Loucy (cell line): ENCODE data around the gene EOLA1.
A peak's percentile ranks its signal among the peaks of the same experiment; 100 is the strongest.
"Not testable (repeated sequence)": the region's sequence is repeated elsewhere in the genome, so short reads cannot be mapped to it uniquely, and the experiment has no call there.

Experiments used
- H2AFZ ChIP-seq: fragments of 200-600 bp; sonication (generic); 2 replicates; pipeline ENCODE4 v1.6.0; 2016; ENCODE audit warnings: antibody characterized with exemption, mild to moderate bottlenecking, low read length, moderate library complexity
- H3F3A ChIP-seq: fragments of 200-600 bp; 2 replicates; pipeline ENCODE4 v1.6.0; 2016; ENCODE audit warnings: antibody characterized with exemption, low read depth, mild to moderate bottlenecking
- H3K27me3 ChIP-seq: fragments of 200-600 bp; sonication (generic); 2 replicates; pipeline ENCODE4 v1.6.1; 2014; ENCODE audit warnings: low read length, mild to moderate bottlenecking; ENCODE audit not compliant: insufficient read depth, poor library complexity, severe bottlenecking
- H3K36me3 ChIP-seq: fragments of 200-600 bp; sonication (generic); 2 replicates; pipeline ENCODE4 v1.6.1; 2016; ENCODE audit warnings: low read length; ENCODE audit not compliant: insufficient read depth
- H3K4me1 ChIP-seq: fragments of 200-600 bp; sonication (generic); 2 replicates; pipeline ENCODE4 v1.5.1; 2014; ENCODE audit warnings: low read length, mild to moderate bottlenecking; ENCODE audit not compliant: insufficient read depth, poor library complexity, severe bottlenecking
- H3K4me2 ChIP-seq: fragments of 200-600 bp; sonication (generic); 2 replicates; pipeline ENCODE4 v1.6.0; 2014; ENCODE audit warnings: antibody characterized with exemption, low read length, low read depth, mild to moderate bottlenecking; ENCODE audit not compliant: poor library complexity, severe bottlenecking
- H3K4me3 ChIP-seq: fragments of 200-600 bp; sonication (generic); 2 replicates; pipeline ENCODE4 v1.5.1; 2014; ENCODE audit warnings: low read length, mild to moderate bottlenecking, mixed read lengths; ENCODE audit not compliant: poor library complexity, severe bottlenecking
- H3K79me2 ChIP-seq: fragments of 200-600 bp; sonication (generic); 2 replicates; pipeline ENCODE4 v1.6.1; 2014; ENCODE audit warnings: low read length; ENCODE audit not compliant: insufficient read depth
- H3K9ac ChIP-seq: fragments of 200-600 bp; sonication (generic); 2 replicates; pipeline ENCODE4 v1.6.0; 2014; ENCODE audit warnings: mild to moderate bottlenecking, low read depth, low read length, moderate library complexity; ENCODE audit not compliant: poor library complexity, severe bottlenecking
- H3K9me2 ChIP-seq: fragments of 200-600 bp; sonication (generic); replicated peaks from 2 replicates; pipeline ENCODE4 v1.6.1; 2016; ENCODE audit warnings: low read depth, low read length, mixed read lengths
- H3K9me3 ChIP-seq: fragments of 200-600 bp; sonication (generic); 2 replicates; pipeline ENCODE4 v1.6.1; 2014; ENCODE audit warnings: mild to moderate bottlenecking, antibody characterized with exemption, low read length, low read depth; ENCODE audit not compliant: insufficient read depth
- H4K20me1 ChIP-seq: fragments of 200-600 bp; sonication (generic); 2 replicates; pipeline ENCODE4 v1.6.0; 2014; ENCODE audit warnings: antibody characterized with exemption, low read length, mild to moderate bottlenecking; ENCODE audit not compliant: insufficient read depth, poor library complexity, severe bottlenecking
- EZH2phosphoT487 ChIP-seq: fragments of 200-600 bp; IDR thresholded peaks from 2 replicates; pipeline ENCODE4 v1.6.1; 2018; ENCODE audit warnings: antibody characterized with exemption, mild to moderate bottlenecking, moderate library complexity, borderline replicate concordance
- TF ChIP-seq, protein P1 (sequence below): fragments of 200-600 bp; sonication (generic); conservative IDR thresholded peaks from 2 replicates; pipeline ENCODE4 v1.5.1; 2014; ENCODE audit warnings: mild to moderate bottlenecking, antibody characterized with exemption, low read length

EOLA1 gene

DNA sequence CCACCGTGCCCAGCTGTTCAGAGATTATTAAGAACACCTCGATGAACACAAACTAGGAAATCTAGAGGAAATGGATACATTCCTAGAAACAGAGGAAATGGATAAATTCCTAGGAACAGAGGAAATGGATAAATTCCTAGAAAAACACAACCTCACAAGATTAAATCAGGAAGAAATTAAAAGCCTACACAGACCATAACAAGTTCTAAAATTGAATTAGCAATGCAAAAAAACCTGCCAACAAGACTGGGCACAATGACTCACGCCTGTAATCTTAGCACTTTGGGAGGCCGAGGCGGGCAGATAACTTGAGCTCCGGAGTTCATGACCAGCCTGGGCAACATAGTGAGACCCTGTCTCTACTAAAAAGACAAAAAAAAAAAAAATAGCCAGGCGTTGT is 22.6 kb upstream of the EOLA1 start:
- no peaks in the 10 kb centered on the region for H3K9me2 ChIP-seq
- H3K9me3 ChIP-seq, result no peaks in the 10 kb centered on the region
- no peaks in the 10 kb centered on the region for H3K27me3 ChIP-seq
- no peaks in the 10 kb centered on the region for H3K36me3 ChIP-seq
- H3K79me2 ChIP-seq, result no peaks in the 10 kb centered on the region
- no peak overlapping the region for H3K4me2 ChIP-seq
- TF ChIP-seq EZH2phosphoT487, result no peak
- TF ChIP-seq, protein P1, sequence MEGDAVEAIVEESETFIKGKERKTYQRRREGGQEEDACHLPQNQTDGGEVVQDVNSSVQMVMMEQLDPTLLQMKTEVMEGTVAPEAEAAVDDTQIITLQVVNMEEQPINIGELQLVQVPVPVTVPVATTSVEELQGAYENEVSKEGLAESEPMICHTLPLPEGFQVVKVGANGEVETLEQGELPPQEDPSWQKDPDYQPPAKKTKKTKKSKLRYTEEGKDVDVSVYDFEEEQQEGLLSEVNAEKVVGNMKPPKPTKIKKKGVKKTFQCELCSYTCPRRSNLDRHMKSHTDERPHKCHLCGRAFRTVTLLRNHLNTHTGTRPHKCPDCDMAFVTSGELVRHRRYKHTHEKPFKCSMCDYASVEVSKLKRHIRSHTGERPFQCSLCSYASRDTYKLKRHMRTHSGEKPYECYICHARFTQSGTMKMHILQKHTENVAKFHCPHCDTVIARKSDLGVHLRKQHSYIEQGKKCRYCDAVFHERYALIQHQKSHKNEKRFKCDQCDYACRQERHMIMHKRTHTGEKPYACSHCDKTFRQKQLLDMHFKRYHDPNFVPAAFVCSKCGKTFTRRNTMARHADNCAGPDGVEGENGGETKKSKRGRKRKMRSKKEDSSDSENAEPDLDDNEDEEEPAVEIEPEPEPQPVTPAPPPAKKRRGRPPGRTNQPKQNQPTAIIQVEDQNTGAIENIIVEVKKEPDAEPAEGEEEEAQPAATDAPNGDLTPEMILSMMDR, result no peak
- H3K9ac ChIP-seq, result no peak overlapping the region
- H3K4me1 ChIP-seq, result peaks cover 44% of the 10 kb centered on the region
- H2AFZ ChIP-seq, result no peak overlapping the region
- no peaks in the 10 kb centered on the region for H4K20me1 ChIP-seq
- H3K4me3 ChIP-seq, result no peak overlapping the region
- no peaks in the 10 kb centered on the region for H3F3A ChIP-seq

DNA sequence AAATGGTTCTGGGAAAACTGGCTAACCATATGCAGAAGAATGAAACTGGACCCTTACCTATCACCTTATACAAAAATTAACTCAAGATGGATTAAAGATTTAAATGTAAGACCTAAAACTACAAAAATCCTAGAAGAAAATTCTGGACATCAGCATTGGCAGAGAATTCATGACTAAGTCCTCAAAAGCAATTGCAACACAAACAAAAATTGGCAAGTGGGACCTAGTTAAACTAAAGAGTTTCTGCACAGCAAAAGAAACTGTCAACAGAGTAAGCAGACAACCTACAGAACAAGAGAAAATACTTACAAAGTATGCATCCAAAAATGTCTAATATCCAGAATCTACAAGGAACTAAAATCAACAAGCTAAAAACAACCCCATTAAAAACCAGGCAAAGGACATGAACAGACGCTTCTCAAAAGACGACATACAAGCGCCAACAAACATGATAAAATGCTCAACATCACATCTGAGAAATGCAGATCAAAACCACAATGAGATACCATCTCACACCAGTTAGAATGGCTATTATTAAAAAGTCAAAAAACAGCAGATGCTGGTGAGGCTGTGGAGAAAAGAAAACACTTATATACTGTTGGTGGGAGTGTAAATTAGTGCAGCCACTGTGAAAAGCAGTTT is 20.1 kb upstream of the EOLA1 start:
- Histone ChIP-seq H3K4me1 (peaks cover 20% of the 10 kb centered on the region), H3K9ac (peak overlapping the region; percentile 55), H3K4me3 (peak overlapping the region; percentile 51), H3K4me2 (peak overlapping the region; percentile 58)
- H3F3A ChIP-seq, H2AFZ ChIP-seq, H4K20me1 ChIP-seq, H3K36me3 ChIP-seq, H3K9me2 ChIP-seq, H3K9me3 ChIP-seq, H3K27me3 ChIP-seq, H3K79me2 ChIP-seq: not testable (repeated sequence)

DNA sequence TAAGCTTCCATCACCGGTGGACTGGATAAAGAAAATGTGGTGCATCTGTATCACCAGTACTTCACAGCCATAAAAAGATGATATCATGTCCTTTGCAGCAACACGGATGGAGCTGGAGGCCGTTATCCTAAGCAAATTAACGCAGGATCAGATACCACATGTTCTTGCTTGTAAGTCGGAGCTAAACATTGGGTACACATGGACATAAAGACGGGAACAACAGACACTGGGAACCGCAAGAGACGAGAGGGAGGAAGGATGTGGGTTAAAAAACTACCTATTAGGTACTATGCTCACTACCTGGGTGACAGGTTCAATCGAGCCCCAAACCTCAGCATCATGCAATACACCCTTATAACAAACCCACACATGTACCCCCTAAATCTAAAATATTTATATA is 19.4 kb upstream of the EOLA1 start:
- H3K79me2 ChIP-seq, result no peaks in the 10 kb centered on the region
- TF ChIP-seq EZH2phosphoT487, result no peak
- TF ChIP-seq, protein P1, result no peak
- peak overlapping the region; percentile 51 for H3K4me3 ChIP-seq

DNA sequence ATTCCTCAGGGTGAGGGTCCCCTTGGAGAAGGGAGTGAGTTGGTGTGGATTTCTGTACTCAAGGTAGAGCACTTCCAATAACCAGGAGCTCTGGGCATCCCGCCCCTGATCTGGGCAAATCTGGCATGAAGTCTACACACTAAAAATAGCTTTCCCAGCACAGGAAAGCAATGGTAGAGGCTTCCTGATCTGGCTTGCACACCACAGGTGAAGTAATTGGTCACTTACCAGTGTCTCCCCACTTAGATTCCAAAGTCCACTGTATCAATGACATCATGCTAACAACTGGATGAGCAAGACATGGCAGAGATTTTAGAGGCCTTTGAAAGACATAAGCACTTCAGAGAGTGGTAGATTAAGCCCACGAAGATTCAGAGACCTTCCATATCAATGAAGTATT is 17.9 kb upstream of the EOLA1 start:
- H3K4me3 ChIP-seq, result no peak overlapping the region
- peaks cover 20% of the 10 kb centered on the region for H3K4me1 ChIP-seq
- no peaks in the 10 kb centered on the region for H3K79me2 ChIP-seq
- no peaks in the 10 kb centered on the region for H4K20me1 ChIP-seq
- H3K4me2 ChIP-seq, result no peak overlapping the region
- no peaks in the 10 kb centered on the region for H3K36me3 ChIP-seq
- no peak overlapping the region for H2AFZ ChIP-seq
- no peaks in the 10 kb centered on the region for H3F3A ChIP-seq
- no peaks in the 10 kb centered on the region for H3K27me3 ChIP-seq
- H3K9me3 ChIP-seq, result no peaks in the 10 kb centered on the region
- H3K9me2 ChIP-seq, result no peaks in the 10 kb centered on the region
- TF ChIP-seq, protein P1, result no peak
- TF ChIP-seq EZH2phosphoT487, result no peak
- H3K9ac ChIP-seq, result no peak overlapping the region

More for the DNA sequence above, 19.4 kb upstream of the EOLA1 start:
- no peaks in the 10 kb centered on the region for H3K36me3 ChIP-seq
- H4K20me1 ChIP-seq, result no peaks in the 10 kb centered on the region
- H3K9me3 ChIP-seq, result no peaks in the 10 kb centered on the region
- H2AFZ ChIP-seq, result no peak overlapping the region
- H3F3A ChIP-seq, result no peaks in the 10 kb centered on the region
- peaks cover 20% of the 10 kb centered on the region for H3K4me1 ChIP-seq
- peak overlapping the region; percentile 55 for H3K9ac ChIP-seq
- peak overlapping the region; percentile 58 for H3K4me2 ChIP-seq
- H3K9me2 ChIP-seq, result no peaks in the 10 kb centered on the region
- H3K27me3 ChIP-seq, result no peaks in the 10 kb centered on the region

DNA sequence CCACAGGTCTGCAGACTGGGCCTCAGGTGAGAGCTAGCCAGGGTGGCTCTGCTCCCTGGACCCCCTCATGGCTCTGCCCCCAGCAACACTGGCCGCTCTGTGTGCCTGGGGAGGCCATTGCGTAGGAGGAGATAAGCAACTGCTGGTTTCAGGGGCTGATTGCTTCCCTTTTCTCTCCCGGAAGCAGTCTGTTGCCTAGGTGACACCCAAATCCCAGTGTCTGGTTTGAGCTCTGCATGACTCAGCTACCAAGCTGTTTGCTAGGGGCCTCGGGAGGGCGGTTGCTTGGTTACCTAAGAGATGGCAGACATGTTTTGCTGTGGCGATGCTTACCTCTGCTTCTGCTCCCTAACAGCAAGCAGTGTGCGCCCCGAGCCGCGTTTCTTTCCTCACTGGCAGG is 15.4 kb upstream of the EOLA1 start:
- H3K9me3 ChIP-seq, H3K36me3 ChIP-seq, H3K79me2 ChIP-seq, H3F3A ChIP-seq, H3K9ac ChIP-seq, H3K4me2 ChIP-seq, H2AFZ ChIP-seq, H4K20me1 ChIP-seq, H3K9me2 ChIP-seq, H3K27me3 ChIP-seq: not testable (repeated sequence)
- Histone ChIP-seq H3K4me3 (peak overlapping the region; percentile 44), H3K4me1 (peaks cover 17% of the 10 kb centered on the region)
